ENCODE data around the gene CAMKK1.

- TF ChIP-seq, protein P1, sequence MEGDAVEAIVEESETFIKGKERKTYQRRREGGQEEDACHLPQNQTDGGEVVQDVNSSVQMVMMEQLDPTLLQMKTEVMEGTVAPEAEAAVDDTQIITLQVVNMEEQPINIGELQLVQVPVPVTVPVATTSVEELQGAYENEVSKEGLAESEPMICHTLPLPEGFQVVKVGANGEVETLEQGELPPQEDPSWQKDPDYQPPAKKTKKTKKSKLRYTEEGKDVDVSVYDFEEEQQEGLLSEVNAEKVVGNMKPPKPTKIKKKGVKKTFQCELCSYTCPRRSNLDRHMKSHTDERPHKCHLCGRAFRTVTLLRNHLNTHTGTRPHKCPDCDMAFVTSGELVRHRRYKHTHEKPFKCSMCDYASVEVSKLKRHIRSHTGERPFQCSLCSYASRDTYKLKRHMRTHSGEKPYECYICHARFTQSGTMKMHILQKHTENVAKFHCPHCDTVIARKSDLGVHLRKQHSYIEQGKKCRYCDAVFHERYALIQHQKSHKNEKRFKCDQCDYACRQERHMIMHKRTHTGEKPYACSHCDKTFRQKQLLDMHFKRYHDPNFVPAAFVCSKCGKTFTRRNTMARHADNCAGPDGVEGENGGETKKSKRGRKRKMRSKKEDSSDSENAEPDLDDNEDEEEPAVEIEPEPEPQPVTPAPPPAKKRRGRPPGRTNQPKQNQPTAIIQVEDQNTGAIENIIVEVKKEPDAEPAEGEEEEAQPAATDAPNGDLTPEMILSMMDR (IDR thresholded peaks at IDR 0.05) = no peak
- TF ChIP-seq EP300 (IDR thresholded peaks at IDR 0.05) = no peak
- no peak for TF ChIP-seq POLR2AphosphoS5 (IDR thresholded peaks at IDR 0.05)
- TF ChIP-seq POLR2A (IDR thresholded peaks at IDR 0.05) = no peak
Measured at GRCh38 chr17:3915581-3915994, 22.7 kb upstream of the CAMKK1 start.
